Glomerular endothelial cell (primary cell): ENCODE results near the gene NCOA7. TPM values are rescaled to one million over a fixed set of nuclear protein-coding genes. Genes with fewer than 3 reads are reported as not detected.
"Not testable (repeated sequence)": the region's sequence is repeated elsewhere in the genome, so short reads cannot be mapped to it uniquely, and the experiment has no call there.

Source experiments
- DNase-seq: peaks from one replicate; pipeline ENCODE4 v3.0.0-alpha.2; 2011; ENCODE audit warnings: low read depth, low spot score; ENCODE audit errors: extremely low read depth
- total RNA-seq: library from RNA; depleted of rRNA; stranded (reverse); fragments of >200 nt; gene quantifications from 2 replicates; pipeline ENCODE4 v1.2.3, GENCODE V29; 2015

Gene NCOA7
- total RNA-seq, 1 donor from 2014 or later, result 66.8 TPM

DNA sequence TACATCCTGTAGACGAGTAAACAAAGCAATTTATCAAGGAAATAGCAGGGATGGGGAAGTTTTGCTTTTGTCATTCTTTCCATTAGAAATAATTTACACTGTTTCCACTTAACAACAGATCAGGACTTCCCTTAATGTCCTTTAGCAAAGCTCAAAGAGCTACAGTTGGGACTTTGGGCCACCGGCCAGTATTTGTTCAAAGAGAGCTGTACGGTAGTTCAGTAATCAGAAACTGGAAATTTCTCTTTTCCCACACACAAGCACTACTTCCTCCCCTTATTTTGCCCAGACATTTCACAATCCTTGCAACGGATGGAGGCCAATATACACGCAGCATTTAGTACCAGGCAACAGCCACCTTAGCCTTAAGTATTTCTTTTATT is 153.7 kb downstream of the NCOA7 start:
- DNase-seq, result peak; percentile 88

DNA sequence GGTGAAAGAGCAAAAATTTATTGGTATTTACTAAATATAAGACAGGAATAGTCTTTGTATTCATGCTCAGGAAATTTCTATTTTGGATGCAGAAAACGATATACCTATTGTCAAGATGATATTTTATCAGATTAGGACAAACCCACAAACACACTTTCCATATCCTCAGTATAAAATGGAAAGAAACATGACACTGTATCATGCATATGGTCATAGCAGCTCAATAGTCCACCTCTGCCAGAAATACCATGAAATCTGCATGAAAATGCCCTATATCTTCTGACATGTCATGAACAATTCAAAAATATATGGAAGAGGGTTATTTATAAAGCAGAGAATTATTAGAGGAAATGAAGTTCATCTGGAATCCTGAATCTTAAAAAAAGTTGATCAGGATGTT is 154.1 kb downstream of the NCOA7 start:
- DNase-seq, result no peak

DNA sequence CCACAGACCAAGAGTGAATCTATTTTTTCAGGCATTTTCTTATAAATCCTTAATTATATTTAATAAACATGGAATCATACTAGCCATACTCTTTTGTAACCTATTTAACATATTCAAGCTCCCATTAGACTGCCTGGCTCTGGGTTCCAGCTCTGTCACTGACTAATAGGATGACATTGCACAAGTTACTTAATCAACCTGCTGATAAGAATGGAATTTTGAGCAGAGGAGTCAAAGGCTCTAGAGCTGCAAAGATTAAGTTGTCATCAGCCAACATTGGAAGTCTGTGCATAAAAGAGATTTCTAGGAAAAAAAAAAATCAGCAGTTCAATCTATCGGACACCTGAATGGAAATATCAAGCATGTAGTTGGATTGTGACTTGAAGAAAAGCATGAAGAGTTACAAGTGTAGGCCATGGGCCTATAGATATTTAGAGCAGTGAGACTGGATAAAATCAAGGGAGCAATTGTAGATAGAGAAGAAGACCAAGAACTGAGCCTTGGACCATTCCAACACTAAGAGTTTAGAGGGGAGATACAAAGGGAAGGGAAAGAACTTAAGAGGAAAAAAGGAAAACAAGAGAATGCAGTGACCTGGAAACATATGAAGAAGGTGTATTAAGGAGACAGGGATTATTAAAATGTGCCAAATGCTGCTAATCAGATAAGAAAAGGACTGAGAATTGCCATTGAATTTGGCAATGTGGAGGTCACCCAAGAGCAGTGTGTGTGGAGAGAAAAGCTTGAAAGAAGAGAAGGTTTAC is 154.8 kb downstream of the NCOA7 start:
- DNase-seq, result no peak

DNA sequence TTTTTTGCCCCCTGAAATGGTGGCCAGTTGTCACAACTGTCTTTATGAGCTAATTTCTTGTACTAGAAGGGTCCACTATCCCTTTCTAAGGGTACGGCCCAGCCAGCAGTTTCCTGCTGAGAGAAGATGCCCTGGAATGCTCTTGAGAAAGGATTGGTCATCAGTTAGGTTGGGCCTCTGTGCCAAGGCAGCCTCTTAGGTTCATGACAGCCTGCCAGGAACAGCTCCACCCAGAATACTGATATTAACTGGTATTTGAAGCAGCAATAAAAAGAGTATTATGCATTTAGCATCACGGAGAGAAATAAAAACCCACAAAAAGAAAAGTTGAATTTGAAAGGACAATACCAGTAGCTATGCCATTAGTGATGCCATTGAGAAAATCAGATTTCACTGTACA is 156.9 kb downstream of the NCOA7 start:
- DNase-seq, result no peak

DNA sequence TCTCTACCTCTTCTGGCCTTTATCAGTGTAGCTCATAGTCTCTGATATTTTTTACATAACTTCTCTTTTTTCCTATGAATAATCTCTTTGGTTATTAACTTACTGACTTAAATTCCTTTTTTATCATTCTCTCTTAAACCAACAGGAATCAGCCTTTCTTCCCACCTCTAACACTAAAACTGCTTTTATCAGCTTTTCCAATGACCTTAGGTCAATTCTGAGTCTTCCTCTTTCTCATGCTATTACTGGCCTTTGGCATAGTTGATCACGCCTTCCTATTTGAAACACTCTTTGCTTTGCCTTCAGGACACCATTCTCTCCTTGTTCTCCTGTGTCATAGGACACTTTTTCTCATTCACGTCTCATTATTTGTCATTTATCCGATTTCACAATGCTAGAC is 157.7 kb downstream of the NCOA7 start:
- no peak for DNase-seq

DNA sequence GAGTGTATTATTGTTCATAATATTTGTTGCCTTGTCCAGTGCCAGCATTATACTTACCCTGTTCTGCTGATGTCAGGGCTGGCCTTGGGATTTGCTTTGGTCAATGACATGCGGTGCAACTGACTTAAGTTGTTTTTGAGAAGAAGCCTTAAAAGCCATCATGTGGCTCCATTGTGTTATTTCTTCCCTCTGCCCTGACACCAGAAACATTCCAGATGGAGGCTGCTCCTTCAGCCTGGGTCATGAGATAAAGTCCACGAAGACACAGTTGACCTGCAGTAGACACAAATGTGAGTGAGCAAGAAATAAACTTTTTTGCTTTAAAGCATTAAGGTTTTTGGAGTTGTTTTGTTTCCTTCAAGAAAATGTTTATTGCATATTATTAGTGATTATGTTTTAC is 158.3 kb downstream of the NCOA7 start:
- no peak for DNase-seq

DNA sequence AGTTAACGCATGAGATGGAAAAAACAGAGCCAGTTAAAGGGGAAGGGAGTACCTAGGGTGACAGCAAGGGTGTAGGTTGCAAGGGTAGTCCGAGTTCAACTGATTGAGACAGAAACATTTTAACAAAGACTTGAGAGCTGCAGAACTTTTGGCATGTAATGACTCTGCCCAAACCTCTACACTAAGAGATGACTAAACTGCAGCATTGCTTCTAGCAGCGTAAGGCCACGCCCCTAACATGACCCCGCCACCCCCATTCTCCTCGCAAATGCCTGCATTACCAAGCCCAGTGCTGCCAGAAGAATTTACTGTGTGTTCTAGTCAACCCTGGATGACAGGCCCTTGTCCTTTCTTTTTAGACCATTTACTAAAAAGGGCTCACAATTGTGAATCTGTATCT is 159.5 kb downstream of the NCOA7 start:
- no peak for DNase-seq

DNA sequence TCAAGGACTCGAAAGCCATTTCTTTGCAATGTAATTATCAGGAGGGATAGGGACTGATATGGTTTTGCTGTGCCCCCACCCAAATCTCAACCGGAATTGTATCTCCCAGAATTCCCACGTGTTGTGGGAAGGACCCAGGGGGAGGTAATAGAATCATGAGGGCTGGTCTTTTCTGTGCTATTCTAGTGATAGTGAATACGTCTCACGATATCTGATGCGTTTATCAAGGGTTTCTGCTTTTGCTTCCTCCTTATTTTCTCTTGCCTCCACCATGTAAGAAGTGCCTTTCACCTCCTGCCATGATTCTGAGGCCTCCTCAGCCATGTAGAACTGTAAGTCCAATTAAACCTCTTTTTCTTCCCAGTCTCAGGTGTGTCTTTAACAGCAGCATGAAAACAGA is 160.0 kb downstream of the NCOA7 start:
- not testable (repeated sequence) for DNase-seq

DNA sequence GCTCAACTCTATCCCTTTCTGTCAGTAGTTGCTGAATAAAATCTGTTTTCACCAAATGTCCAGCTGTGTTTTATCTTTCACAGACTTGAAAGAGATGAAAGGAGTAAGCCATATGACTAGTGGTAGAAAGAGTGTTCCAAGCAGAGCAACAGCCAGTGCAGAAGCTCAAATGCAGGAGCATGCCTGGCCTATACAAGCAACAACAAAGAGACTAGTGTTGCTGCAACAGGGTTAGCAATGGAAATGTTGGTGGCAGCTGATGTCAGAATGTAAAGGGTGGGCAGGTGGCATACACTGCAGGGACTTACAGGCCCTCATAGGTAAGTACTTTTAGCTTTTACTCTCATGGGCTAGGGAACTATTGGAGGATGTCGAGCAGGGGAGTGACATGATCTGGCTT is 160.6 kb downstream of the NCOA7 start:
- DNase-seq, result no peak

DNA sequence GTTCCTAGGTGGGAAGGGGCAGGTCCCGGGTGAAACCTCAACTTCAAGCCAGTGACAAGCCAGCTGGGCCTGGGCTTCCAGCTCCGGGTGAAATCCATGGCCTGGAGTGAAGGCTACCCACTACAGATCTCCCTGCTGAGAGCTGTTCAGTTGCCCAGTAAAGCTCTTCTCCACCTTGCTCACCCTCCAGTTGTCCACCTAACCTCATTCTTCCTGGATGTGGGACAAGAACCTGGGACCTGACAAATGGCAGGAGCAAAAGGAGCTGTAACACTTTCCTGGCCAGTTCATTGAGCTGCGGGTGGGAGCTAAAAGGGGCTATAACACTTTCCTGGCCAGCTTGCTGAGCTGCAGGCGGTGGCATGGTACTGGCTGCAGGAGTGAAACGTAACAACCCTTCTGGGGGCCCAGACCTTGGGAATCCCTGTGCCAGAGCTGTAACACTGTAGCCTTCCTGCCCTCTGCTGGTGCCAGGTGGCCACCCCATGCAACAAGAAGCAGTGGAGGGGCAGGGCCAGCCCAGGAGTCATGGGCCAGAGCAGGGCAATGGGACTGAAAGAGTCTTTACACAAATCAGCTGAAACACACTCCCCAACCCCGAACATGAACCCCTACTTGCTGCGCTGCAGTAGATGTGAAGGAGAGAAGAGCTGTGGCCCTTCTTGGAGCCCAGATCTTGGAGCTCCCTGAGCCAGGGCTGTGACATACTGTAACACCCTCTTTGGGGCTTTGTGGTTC is 162.2 kb downstream of the NCOA7 start:
- no peak for DNase-seq

DNA sequence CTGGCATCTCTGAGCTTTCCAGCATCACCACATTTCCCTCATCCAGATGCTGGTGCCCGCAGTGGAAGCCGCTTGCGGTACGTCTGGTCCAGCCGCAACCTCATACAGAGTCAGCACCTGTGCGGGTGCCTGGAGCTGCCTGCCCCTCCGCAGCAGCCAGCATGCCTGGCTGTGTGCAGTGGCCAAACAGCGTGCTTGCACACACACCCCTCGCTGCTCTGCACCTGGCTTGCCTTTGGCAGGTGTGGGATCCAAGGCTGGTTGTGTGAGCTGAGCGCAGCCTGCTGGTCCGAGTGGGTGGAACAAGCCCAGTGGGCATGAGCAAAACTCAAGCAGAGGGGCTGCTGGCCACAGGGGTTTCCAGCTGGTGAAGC is 162.7 kb downstream of the NCOA7 start:
- no peak for DNase-seq

DNA sequence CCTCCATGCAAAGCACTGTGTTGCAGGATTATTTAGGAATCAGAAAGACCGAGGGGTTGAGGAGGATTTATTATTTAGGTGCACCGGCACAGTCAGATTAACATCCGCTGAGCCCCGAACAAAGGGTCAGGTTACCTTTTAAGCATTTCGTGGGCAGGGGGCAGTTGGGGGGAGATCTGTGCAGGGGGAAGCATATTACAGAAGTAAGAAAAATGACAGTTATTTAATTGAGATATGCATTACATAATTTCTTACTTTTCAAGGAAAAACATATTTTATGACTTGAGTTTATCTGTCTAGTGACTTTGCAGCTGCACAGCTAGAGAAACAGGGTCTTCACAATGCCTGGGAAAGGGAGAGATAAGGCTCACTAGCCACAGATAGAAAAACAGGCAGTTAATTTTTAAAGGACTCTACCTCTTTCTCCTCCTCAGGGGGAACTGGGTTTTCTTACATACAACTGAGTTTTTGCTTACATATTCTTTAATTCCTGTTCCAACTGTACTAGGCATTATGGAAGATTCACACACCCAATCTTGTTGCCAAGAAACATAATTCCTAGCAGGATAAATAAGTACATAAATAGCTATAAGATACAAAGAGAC is 164.1 kb downstream of the NCOA7 start:
- DNase-seq, result no peak

DNA sequence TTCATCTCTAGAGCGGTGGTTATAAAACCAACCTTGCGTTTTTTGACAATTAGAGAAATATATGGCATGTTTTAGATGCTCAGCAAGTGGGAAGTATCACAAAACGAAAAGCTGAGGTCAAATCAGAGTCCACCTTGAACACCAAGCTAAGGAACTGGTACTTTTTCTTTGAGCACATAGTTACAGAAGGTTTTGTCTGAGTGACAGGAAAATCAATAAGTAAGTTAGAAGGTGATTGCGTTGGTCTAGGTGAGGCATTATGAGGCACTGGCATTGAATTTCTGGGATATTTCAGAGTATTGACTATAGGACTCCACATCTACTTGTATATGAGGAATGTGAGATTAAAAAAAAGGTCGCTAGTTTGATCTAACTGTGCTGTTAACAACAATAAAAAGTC is 165.2 kb downstream of the NCOA7 start:
- no peak for DNase-seq

DNA sequence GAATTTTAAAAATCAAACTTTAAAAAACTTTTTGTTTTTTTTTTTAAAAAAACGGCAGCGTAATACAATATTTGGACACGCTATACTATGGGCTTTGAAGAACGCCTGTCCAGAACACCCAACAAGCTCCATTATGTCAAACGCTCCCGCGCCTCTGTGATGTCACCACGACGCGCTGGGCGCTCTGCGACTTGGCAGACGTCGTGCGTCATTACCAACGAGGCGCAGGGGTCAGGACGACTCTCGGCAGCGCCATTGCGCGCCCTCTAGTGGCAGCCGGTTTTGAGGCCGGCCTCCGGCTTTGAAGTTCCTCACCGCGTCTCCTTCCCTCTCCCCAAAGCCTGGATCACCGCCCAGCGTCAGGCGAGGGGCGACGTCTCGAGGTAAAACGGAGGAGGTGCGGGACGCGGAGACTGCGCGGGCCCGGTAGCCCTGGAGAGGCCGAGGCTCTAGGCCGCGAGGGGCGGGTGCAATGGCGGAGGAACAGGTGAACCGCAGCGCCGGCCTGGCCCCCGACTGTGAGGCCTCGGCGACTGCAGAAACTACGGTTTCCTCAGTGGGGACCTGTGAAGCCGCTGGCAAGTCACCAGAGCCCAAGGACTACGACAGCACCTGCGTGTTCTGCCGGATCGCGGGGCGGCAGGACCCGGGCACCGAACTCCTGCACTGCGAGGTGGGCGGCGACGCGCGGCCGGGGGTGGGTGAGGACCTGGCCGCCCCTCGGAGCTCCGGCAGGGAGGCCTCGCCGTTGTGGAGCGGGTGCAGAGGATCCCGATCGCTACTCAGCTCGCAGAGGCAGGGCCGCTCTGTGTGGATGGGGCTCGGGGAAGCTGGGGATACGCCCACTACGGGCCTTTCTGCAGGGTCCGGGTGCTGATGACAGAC is 166.0 kb downstream of the NCOA7 start, which contains the start of gene HINT3:
TSS of gene HINT3 (plus strand) at position 265 of the 885 bp plus-strand sequence. CDS start at position 473, 208 bp downstream.
- peak; percentile 90 for DNase-seq

DNA sequence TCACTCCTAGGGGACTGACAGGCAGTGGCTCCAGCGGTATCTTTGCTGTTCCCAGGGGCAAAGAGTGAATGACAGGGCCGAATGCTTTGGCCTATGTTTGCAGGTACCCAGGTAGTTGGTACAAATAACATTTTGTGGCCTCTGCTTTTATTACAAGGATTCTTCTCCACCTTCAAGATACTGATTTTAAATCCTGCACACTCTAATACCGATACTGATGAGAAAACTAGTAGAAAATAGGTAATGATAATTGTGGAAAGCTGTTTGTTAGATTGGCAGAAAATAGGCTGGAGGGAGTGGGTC is 166.6 kb downstream of the NCOA7 start:
- no peak for DNase-seq

DNA sequence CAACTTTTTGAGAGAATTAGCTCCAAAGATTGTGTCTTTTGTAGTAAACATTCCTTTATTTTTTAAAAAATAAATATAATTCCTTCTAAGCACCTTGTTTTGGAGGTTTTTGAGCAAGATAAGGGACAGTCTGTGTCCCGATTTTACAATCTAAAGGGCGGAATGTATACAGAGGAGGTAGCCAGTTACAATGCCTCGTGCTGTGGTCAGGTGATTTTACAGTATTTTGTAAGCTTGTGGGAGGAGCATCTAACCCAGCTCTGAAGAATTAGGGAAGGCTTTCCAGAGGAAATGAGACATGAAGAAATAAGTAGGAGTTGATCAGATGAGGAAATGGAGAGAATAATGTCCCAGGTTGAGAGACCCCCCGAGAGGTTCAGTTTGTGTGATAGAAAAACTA is 167.1 kb downstream of the NCOA7 start:
- no peak for DNase-seq

DNA sequence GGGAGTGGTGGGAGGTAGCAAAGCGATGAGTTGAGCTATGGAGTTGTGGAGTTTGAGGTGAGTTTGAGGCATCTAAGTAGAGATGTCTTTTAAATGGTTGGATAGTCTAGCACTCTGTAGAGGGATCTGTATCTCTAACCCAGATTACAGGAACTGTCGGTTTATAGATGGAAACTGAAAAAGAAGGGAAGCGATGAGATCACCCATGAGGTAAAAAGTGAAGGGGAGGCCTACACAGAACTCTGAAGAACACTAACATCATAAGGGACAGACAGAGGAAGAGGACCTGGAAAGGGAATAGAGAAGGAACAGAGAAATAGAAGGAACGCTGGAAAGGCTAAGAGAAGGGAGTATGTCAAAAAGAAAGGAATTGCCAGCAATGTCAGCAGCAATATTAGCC is 168.3 kb downstream of the NCOA7 start:
- DNase-seq, result no peak

DNA sequence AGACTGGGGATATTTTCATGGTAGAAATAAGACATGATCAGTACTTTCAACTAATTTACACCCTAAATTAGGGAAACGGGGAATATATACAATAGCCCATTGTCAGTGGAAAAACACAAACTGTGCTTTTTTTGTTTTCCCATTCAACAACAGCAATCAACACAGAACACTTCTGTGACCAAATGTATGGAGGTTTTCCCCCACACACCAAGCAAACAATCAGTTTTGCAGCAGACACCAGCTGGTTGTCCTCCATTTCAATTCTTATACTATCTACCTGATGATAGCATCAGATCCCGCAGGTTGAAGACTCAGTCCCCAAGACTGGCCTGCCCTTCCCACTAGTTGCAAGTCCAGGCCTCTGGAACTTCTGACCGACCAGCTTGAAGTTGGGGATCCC is 170.4 kb downstream of the NCOA7 start:
- DNase-seq, result no peak

DNA sequence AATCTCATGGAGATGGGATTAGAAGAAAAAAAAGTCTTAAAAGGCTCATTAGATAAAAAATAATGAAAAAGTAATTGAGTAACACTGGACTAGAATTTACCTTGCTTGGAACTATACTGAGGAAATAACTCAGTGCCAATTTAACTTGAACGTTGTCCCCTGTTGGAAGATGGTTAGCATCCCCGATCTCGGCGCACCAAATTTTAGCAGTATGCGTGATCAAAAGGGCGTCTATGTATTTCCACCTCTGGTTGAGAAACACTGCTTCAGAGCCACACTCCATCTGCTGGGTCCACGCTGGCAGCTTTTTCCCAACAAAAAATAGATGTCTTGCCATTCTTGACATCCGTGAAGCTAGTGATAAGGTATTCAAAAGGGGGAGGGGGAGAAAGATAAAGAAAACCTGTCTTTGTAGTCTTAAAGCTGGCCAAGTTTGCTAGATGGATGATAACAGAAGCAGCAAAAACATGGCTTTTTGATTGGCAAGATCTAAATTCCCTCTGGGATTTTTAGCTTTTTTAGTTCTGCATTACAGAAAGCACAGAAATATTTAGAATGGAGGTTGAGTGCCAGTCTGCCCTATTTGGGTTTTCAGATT is 172.2 kb downstream of the NCOA7 start:
- no peak for DNase-seq

DNA sequence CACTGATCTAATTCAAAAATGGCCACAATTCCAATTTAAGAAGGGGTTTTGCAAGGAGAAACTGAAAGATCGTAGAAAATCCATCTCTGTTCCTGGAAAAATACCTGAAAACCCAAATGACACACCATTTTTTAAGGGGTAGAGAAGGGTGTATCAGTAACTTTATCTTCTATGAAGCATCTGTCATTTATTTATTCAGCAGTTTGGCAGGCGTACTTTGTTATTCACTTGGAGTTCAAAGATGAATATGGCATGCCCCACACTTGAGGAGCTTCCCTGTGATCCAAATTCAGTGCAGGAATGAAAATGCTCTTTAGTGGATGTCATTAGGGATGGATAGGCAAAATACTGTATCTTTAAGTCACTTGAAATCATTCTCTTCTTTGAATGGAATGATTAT is 173.1 kb downstream of the NCOA7 start:
- DNase-seq, result no peak

DNA sequence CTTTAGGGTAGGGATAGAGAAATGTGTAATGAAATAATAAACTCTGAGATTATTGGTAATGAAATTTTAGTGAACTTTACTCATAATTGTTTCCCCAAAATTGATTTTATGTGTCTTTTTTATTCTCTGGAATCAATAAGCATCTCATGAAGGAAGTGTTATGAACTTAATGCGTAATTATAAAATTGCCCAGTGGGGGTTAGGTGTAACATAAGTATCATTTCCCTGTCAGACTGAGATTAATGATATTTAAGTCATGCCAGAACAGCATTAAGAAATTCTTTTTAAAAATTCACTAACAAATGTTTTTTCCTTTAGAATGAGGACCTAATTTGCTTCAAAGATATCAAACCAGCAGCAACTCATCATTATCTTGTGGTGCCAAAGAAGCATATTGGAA is 175.8 kb downstream of the NCOA7 start:
- DNase-seq, result no peak
